ENCODE data around the gene PGGT1B. TPM values are rescaled to one million over a fixed set of nuclear protein-coding genes. Genes with fewer than 3 reads are reported as not detected.

The PGGT1B gene
- total and polyA plus RNA-seq, 9 of the 15 experiments (the other 6 are each of a cell fraction or from before 2014, with no cell fraction given), result 5.3 to 33.7 (median 19.8) TPM

DNA sequence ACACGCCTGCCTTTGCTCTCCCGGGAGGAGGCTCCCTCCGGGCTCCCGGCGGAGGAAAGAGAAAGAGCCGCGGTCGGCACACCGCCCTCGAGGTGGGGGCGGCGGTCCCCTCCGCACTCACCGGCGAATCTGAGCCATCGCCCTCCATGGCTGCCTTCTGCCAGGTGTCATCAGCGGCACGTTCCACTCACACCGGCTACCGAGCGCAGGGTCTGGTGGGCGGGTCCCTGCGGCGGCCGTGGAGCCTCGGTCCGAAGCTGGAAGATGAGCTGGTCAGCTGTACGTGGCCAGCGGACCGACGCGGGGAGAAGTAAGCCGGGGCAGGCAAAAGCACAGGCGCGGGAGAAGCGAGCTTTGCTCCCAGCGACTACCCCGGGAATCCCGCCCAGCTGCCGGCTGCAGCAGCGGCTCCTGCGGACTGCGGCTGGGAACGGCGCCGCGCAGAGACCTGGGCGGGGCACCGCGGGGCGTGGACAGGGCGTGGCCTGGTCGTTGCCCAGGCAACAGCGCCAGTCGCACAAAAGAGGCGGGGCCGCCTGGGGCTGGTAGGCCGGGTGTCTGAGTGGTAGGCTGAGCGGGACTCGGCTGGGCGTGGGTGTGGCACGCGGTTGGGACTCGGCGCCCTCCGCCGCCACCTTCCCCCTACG, 93.1 kb downstream of the PGGT1B start, which contains the start of gene TRIM36 (continued):
- TF ChIP-seq RHOXF2B (CRISPR knock-in tag; conservative IDR thresholded peaks at IDR 0.05) (no peak), ZNF133 (CRISPR knock-in tag; IDR thresholded peaks at IDR 0.05) (no peak), ARID1B (IDR thresholded peaks at IDR 0.05) (peak; percentile 8; the same call in 1 of the 2 replicates), U2AF2 (optimal IDR thresholded peaks at IDR 0.05; ENCODE audit: low read depth, low read length) (no peak), NCOR1 (IDR thresholded peaks at IDR 0.05) (no peak), PTRF (tag; IDR thresholded peaks at IDR 0.05) (no peak), HDAC2 (IDR thresholded peaks at IDR 0.05) (no peak), LCOR (CRISPR knock-in tag; IDR thresholded peaks at IDR 0.05) (peak; percentile 33; the same call in 1 of the 2 replicates), PHB2 (IDR thresholded peaks at IDR 0.05; ENCODE audit: low read depth) (no peak), DPF2 (IDR thresholded peaks at IDR 0.05) (no peak), SNAPC5 (CRISPR knock-in tag; IDR thresholded peaks at IDR 0.05) (no peak), ZNF316 (IDR thresholded peaks at IDR 0.05) (no peak), ZNF277 (CRISPR knock-in tag; IDR thresholded peaks at IDR 0.05; ENCODE audit: borderline replicate concordance) (no peak), GTF2E2 (tag; IDR thresholded peaks at IDR 0.05) (no peak), MAFF (IDR thresholded peaks at IDR 0.05; ENCODE audit: low read length) (no peak), ZC3H8 (IDR thresholded peaks at IDR 0.05) (no peak), MTF1 (CRISPR knock-in tag; IDR thresholded peaks at IDR 0.05; ENCODE audit: borderline replicate concordance) (no peak), JUN (IDR thresholded peaks at IDR 0.05; ENCODE audit: borderline replicate concordance, low read depth, low read length) (no peak), JUN (CRISPR knock-in tag; IDR thresholded peaks at IDR 0.05; ENCODE audit: borderline replicate concordance) (no peak), ELF4 (CRISPR knock-in tag; IDR thresholded peaks at IDR 0.05) (no peak), ZNF140 (CRISPR knock-in tag; IDR thresholded peaks at IDR 0.05) (no peak), NFIC (IDR thresholded peaks at IDR 0.05) (no peak), ZFP36 (IDR thresholded peaks at IDR 0.05; ENCODE audit: low read depth, low read length, partially characterized antibody) (no peak), ATF7 (IDR thresholded peaks at IDR 0.05) (peak; percentile 28; the same call in 1 of the 2 replicates), DDX20 (tag; IDR thresholded peaks at IDR 0.05; ENCODE audit: low read depth) (no peak)
- TF ChIP-seq, protein P1, sequence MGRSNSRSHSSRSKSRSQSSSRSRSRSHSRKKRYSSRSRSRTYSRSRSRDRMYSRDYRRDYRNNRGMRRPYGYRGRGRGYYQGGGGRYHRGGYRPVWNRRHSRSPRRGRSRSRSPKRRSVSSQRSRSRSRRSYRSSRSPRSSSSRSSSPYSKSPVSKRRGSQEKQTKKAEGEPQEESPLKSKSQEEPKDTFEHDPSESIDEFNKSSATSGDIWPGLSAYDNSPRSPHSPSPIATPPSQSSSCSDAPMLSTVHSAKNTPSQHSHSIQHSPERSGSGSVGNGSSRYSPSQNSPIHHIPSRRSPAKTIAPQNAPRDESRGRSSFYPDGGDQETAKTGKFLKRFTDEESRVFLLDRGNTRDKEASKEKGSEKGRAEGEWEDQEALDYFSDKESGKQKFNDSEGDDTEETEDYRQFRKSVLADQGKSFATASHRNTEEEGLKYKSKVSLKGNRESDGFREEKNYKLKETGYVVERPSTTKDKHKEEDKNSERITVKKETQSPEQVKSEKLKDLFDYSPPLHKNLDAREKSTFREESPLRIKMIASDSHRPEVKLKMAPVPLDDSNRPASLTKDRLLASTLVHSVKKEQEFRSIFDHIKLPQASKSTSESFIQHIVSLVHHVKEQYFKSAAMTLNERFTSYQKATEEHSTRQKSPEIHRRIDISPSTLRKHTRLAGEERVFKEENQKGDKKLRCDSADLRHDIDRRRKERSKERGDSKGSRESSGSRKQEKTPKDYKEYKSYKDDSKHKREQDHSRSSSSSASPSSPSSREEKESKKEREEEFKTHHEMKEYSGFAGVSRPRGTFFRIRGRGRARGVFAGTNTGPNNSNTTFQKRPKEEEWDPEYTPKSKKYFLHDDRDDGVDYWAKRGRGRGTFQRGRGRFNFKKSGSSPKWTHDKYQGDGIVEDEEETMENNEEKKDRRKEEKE (IDR thresholded peaks at IDR 0.05; ENCODE audit: borderline replicate concordance in 1 of 2, control insufficient read depth in 1 of 2, low read depth in 2 of 2, low read length in 1 of 2), result no peak
- TF ChIP-seq, protein P2, sequence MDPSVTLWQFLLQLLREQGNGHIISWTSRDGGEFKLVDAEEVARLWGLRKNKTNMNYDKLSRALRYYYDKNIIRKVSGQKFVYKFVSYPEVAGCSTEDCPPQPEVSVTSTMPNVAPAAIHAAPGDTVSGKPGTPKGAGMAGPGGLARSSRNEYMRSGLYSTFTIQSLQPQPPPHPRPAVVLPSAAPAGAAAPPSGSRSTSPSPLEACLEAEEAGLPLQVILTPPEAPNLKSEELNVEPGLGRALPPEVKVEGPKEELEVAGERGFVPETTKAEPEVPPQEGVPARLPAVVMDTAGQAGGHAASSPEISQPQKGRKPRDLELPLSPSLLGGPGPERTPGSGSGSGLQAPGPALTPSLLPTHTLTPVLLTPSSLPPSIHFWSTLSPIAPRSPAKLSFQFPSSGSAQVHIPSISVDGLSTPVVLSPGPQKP (CRISPR knock-in tag; IDR thresholded peaks at IDR 0.05), result no peak
